K562 (cell line): ENCODE measurements around the gene CMIP. TPM values are rescaled to one million over a fixed set of nuclear protein-coding genes. Genes with fewer than 3 reads are reported as not detected.
A peak's percentile ranks its signal among the peaks of the same experiment; 100 is the strongest.

ENCODE experiments used
- BRD9 ChIP-seq: fragments of 450-650 bp; IDR thresholded peaks from 2 replicates; pipeline ENCODE4 v1.6.1; 2018; ENCODE audit warnings: low read depth; ENCODE audit not compliant: partially characterized antibody
- CHCHD3 ChIP-seq: fragments of 250-450 bp; sonication (Bioruptor Pico); IDR thresholded peaks from 2 replicates; pipeline ENCODE4 v2.1.2; 2022; ENCODE audit warnings: mild to moderate bottlenecking
- E4F1 ChIP-seq: fragments of 250-450 bp; sonication (Bioruptor Pico); IDR thresholded peaks from 2 replicates; pipeline ENCODE4 v1.5.0; 2021; ENCODE audit warnings: mild to moderate bottlenecking, borderline replicate concordance
- JUN ChIP-seq, 2 experiments: sonication (generic) in 1 of 2; formaldehyde crosslinking in 1 of 2; IDR thresholded peaks; 2 replicates each; pipeline versions ENCODE4 v1.6.1 to v1.8.0; 2012 to 2022; ENCODE audit warnings: borderline replicate concordance in 2 of 2, mild to moderate bottlenecking in 2 of 2, improper control_type of control experiment in 1 of 2, low read depth in 1 of 2, low read length in 1 of 2, missing genetic modification reagents in 1 of 2
- NR2C1 ChIP-seq, 2 experiments: fragments of 450-650 bp; IDR thresholded peaks; 2 replicates each; pipeline ENCODE4 v1.6.1; 2017; ENCODE audit warnings: mild to moderate bottlenecking in 2 of 2, antibody characterized with exemption in 1 of 2, inconsistent platforms in 1 of 2, missing compliant biosample characterization in 1 of 2, missing genetic modification characterization in 1 of 2
- PHF8 ChIP-seq: fragments of 200-600 bp; sonication (generic); IDR thresholded peaks from 2 replicates; pipeline ENCODE4 v1.6.1; 2012; ENCODE audit warnings: mixed run types, mild to moderate bottlenecking, inconsistent platforms, low read length, moderate library complexity, borderline replicate concordance
- POLR2A ChIP-seq: fragments of 450-650 bp; conservative IDR thresholded peaks from 2 replicates; pipeline ENCODE4 v1.6.1; 2016
- RBM25 ChIP-seq: fragments of 200-400 bp; formaldehyde crosslinking; IDR thresholded peaks from 2 replicates; pipeline ENCODE4 v1.6.1; 2018; ENCODE audit warnings: low read length, low read depth, moderate library complexity; ENCODE audit not compliant: severe bottlenecking
- SAFB2 ChIP-seq: fragments of 200-400 bp; formaldehyde crosslinking; IDR thresholded peaks from 2 replicates; pipeline ENCODE4 v1.6.1; 2018; ENCODE audit warnings: borderline replicate concordance, low read length, low read depth, moderate library complexity; ENCODE audit not compliant: severe bottlenecking
- SIN3A ChIP-seq, 2 experiments: fragments of 150-350 bp in 1 of 2; IDR thresholded peaks; 2 replicates each; pipeline ENCODE4 v1.6.1; 2011 to 2016; ENCODE audit warnings: borderline replicate concordance in 2 of 2, low read depth in 2 of 2, low read length in 2 of 2, mild to moderate bottlenecking in 2 of 2, moderate library complexity in 2 of 2; ENCODE audit not compliant: control insufficient read depth in 1 of 2
- SLC30A9 ChIP-seq: fragments of 250-450 bp; sonication (Bioruptor Pico); IDR thresholded peaks from 2 replicates; pipeline ENCODE4 v1.8.0; 2022; ENCODE audit warnings: mild to moderate bottlenecking, moderate library complexity
- TCF15 ChIP-seq: fragments of 250-450 bp; sonication (Bioruptor Pico); IDR thresholded peaks from 2 replicates; pipeline ENCODE4 v1.8.0; 2022; ENCODE audit warnings: moderate library complexity, mild to moderate bottlenecking, inconsistent platforms
- U2AF2 ChIP-seq: fragments of 200-400 bp; formaldehyde crosslinking; optimal IDR thresholded peaks from 2 replicates; pipeline ENCODE3; 2017; ENCODE audit warnings: low read depth, mild to moderate bottlenecking, low read length
- ZNF212 ChIP-seq: fragments of 450-650 bp; formaldehyde crosslinking; IDR thresholded peaks from 2 replicates; pipeline ENCODE4 v1.4.0; 2020; ENCODE audit warnings: mild to moderate bottlenecking
- ZNF384 ChIP-seq: IDR thresholded peaks from 2 replicates; pipeline ENCODE4 v1.6.1; 2012; ENCODE audit warnings: low read depth, low read length, improper control_type of control experiment
- ZNF507 ChIP-seq: conservative IDR thresholded peaks from 2 replicates; pipeline ENCODE4 v1.6.1; 2017; ENCODE audit warnings: missing genetic modification characterization, missing compliant biosample characterization
- ZNF592 ChIP-seq: fragments of 450-650 bp; IDR thresholded peaks from 2 replicates; pipeline ENCODE4 v1.6.1; 2017; ENCODE audit warnings: antibody characterized with exemption, mild to moderate bottlenecking
- polyA plus RNA-seq, 8 experiments: library from polyadenylated mRNA; depleted of rRNA in 4 of 8; stranded (reverse) in 5 of 8; unstranded in 3 of 8; fragments of >200 nt; fragmentation: Nextera tagmentation in 2 of 8; fragmentation: Illumina TruSeq in 1 of 8; extraction: Ambion mirVana in 2 of 8; extraction: Trizol in 1 of 8; gene quantifications; 2 replicates each; pipeline versions ENCODE4 v1.2.1 to v1.2.3, GENCODE V29; 2011 to 2014; ENCODE audit warnings: inconsistent platforms in 1 of 8, missing spikeins in 1 of 8
- total RNA-seq, 7 experiments: library from RNA; depleted of rRNA in 6 of 7; stranded (reverse); fragments of >200 nt in 6 of 7; fragmentation: Illumina TruSeq in 2 of 7; extraction: Trizol in 2 of 7; gene quantifications; 2 replicates each; pipeline versions ENCODE4 v1.2.1 to v1.2.3, GENCODE V29; 2011 to 2021; ENCODE audit warnings: low replicate concordance in 1 of 7
- TF ChIP-seq, protein P1 (sequence below): fragments of 250-450 bp; sonication (Bioruptor Pico); IDR thresholded peaks from 2 replicates; pipeline ENCODE4 v1.5.0; 2021

The CMIP gene
- total and polyA plus RNA-seq, 9 of the 15 experiments (the other 6 are each of a cell fraction or from before 2014, with no cell fraction given) = 0.94 to 82.5 (median 10.3) TPM

DNA sequence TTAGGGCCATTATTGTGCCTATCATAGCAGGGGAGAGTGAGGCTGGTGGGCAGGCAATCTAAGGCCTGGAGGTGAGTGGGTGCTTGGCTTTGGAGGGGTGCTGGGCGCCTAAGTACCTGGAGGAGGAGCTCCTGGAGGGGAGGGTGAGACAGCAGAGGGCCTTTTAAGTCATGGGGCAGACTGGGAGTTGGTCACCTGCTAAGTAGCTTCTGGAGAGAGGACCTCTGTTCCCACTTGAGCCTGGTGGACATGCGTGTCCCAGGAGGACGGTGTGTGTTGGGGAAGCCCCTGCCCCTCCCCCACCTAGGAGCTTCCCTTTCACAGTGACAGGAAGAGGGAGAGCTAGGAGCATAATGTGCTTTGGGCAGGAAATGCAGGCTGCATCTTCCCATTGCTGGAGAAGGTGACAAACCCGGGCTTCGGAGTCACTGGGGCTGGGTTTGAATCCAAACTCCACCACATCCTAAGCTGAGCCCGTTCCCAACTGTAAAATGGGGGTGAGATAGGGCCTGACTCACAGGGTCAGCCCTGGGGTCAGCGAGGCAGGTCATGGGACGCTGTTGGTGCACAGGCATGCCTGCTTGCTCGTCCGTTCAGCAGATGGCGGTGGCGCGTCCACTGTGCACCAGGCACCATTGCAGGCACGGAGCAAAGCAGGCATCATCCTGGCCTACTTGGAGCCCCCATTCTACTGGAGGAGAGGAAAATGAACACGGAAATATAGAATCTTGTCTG, 37.9 kb downstream of the CMIP start (continued):
- TF ChIP-seq E4F1 (CRISPR knock-in tag) = no peak
- TF ChIP-seq, protein P1, sequence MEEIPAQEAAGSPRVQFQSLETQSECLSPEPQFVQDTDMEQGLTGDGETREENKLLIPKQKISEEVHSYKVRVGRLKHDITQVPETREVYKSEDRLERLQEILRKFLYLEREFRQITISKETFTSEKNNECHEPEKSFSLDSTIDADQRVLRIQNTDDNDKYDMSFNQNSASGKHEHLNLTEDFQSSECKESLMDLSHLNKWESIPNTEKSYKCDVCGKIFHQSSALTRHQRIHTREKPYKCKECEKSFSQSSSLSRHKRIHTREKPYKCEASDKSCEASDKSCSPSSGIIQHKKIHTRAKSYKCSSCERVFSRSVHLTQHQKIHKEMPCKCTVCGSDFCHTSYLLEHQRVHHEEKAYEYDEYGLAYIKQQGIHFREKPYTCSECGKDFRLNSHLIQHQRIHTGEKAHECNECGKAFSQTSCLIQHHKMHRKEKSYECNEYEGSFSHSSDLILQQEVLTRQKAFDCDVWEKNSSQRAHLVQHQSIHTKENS = no peak
- no peak for TF ChIP-seq CHCHD3 (CRISPR knock-in tag)
- TF ChIP-seq JUN (IDR thresholded peaks at IDR 0.05; ENCODE audit: borderline replicate concordance, low read depth, low read length) = peak; percentile 68; the same call in 1 of the 2 replicates
- TF ChIP-seq JUN (CRISPR knock-in tag; IDR thresholded peaks at IDR 0.05; ENCODE audit: borderline replicate concordance) = no peak
- no peak for TF ChIP-seq TCF15
- no peak for TF ChIP-seq SAFB2
- TF ChIP-seq ZNF384 = no peak
- peak; percentile 32 for TF ChIP-seq RBM25
- peak; percentile 76 for TF ChIP-seq ZNF592
- no peak for TF ChIP-seq U2AF2
- TF ChIP-seq SIN3A (IDR thresholded peaks at IDR 0.05; ENCODE audit: borderline replicate concordance in 2 of 2, control insufficient read depth in 1 of 2, low read depth in 2 of 2, low read length in 2 of 2) = no peak
- no peak for TF ChIP-seq ZNF212 (CRISPR knock-in tag)
- TF ChIP-seq NR2C1 (IDR thresholded peaks at IDR 0.05) = peak; percentile 78
- TF ChIP-seq NR2C1 (tag; IDR thresholded peaks at IDR 0.05) = peak; percentile 90
- TF ChIP-seq POLR2A = no peak
- no peak for TF ChIP-seq BRD9
- no peak for TF ChIP-seq ZNF507 (tag)
- TF ChIP-seq PHF8 = no peak
- no peak for TF ChIP-seq SLC30A9 (CRISPR knock-in tag)
